Measurements from ENCODE around the gene MMP3.

DNA sequence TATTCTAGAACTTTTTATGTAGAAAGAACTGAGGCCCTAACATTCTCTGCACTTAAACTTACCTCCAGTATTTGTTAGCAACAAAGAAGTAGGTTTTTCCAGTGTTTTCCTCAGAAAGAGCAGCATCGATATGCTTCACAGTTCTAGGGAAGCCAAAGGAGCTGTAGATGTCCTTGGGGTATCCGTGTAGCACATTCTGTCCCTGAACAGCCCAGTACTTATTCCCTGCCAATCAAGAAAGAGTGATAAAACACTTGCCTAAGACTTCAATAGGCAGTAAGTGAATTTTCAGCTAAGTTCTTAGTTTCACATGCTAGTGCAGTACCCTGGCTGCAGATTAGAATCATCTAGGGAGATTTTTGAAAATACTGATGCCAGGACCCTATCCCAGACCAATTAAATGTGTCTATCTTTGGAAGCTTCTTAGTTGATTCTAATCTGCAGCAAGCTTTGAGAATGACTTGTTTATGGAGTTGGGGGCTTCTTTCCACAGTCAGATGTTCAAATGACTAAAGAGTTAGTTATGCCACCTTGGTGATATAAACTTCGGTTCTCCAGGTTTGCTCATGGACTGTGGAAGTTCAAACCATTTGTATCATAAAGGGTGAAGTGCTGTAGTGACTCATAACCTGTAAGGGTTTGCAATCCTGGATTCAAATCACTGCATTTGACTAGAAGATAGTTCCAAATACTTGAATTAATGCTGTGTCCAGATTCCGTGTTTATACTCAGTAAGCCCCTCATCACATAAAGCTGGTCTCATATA is 52.0 kb downstream of the MMP3 start:
- TF ChIP-seq, protein P1, sequence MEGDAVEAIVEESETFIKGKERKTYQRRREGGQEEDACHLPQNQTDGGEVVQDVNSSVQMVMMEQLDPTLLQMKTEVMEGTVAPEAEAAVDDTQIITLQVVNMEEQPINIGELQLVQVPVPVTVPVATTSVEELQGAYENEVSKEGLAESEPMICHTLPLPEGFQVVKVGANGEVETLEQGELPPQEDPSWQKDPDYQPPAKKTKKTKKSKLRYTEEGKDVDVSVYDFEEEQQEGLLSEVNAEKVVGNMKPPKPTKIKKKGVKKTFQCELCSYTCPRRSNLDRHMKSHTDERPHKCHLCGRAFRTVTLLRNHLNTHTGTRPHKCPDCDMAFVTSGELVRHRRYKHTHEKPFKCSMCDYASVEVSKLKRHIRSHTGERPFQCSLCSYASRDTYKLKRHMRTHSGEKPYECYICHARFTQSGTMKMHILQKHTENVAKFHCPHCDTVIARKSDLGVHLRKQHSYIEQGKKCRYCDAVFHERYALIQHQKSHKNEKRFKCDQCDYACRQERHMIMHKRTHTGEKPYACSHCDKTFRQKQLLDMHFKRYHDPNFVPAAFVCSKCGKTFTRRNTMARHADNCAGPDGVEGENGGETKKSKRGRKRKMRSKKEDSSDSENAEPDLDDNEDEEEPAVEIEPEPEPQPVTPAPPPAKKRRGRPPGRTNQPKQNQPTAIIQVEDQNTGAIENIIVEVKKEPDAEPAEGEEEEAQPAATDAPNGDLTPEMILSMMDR (IDR thresholded peaks at IDR 0.05) = no peak
- no peak for TF ChIP-seq POLR2AphosphoS5 (IDR thresholded peaks at IDR 0.05)

All from esophagus muscularis mucosa (tissue), 3 donors.